NCI-H187 treated with DMSO at 0.1 percent for 48 hours (cell line): ENCODE measurements around the gene SMAD4.
"Not testable (repeated sequence)": the region's sequence is repeated elsewhere in the genome, so short reads cannot be mapped to it uniquely, and the experiment has no call there.

Experiments
- DNase-seq: peaks from one replicate; lab custom pipeline; 2025; lab: John Stamatoyannopoulos, UW

SMAD4 gene

DNA sequence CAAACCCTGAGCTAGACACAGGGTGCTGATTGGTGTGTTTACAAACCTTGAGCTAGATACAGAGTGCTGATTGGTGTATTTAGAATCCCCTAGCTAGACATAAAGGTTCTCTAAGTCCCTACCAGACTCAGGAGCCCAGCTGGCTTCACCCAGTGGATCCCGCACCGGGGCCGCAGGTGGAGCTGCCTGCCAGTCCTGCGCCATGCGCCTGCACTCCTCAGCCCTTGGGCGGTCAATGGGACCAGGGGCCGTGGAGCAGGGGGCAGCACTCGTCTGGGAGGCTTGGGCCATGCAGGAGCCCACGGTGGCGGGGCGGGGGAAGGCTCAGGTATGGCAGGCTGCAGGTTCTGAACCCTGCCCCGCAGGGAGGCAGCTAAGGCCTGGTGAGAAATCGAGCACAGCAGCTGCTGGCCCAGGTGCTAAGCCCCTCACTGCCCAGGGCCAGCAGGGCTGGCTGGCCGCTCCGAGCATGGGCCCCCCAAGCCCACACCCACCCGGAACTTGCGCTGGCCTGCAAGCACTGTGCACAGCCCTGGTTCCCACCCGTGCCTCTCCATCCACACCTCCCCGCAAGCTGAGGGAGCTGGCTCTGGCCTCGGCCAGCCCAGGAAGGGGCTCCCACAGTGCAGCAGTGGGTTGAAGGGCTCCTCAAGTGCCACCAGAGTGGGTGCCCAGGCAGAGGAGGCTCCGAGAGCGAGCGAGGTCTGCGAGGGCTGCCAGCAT, 81.8 kb downstream of the SMAD4 start:
- DNase-seq: not testable (repeated sequence)

- not testable (repeated sequence) for DNase-seq
Measured at GRCh38 chr18:51116996-51117395, 87.0 kb downstream of the SMAD4 start.

GRCh38 chr18:51119561-51119960, 89.5 kb downstream of the SMAD4 start:
- DNase-seq: not testable (repeated sequence)

DNA sequence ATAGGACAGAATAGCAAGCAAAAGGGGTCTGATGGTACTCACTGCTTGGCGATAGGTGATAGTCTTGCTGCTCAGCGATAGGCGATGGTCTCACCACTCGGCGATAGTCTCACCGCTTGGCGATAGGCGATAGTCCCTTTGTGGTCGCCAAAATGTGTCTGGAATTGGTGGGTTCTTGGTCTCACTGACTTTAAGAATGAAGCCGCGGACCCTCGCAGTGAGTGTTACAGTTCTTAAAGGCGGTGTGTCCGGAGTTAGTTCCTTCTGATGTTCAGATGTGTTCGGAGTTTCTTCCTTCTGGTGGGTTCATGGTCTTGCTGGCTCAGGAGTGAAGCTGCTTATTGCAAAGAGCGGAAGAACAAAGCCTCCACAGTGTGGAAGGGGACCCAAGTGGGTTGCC, 90.0 kb downstream of the SMAD4 start:
- DNase-seq: not testable (repeated sequence)

DNA sequence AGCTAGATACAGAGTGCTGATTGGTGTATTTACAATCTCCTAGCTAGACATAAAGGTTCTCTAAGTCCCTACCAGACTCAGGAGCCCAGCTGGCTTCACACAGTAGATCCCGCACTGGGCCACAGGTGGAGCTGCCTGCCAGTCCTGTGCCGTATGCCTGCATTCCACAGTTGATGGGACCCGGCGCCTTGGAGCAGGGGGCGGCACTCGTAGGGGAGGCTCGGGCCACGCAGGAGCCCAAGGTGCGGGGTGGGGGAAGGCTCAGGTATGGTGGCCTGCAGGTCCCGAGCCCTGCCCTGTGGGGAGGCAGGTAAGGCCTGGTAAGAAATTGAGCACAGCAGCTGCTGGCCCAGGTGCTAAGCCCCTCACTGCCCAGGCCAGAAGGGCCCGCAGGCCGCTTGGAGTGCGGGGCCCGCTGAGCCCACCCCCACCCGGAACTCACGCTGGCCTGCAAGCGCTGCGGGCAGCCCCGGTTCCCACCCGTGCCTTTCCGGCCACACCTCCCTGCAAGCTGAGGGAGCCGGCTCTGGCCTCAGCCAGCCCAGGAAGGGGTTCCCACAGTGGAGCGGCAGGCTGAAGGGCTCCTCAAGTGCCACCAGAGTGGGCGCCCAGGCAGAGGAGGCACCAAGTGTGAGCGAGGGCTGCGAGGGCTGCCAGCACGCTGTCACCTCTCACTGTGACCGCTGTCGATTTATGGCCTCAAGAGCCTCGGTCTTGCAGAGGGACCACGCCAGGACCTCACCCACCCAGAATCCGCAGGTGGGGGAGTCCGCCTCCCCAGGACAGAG, 91.0 kb downstream of the SMAD4 start:
- no peak for DNase-seq

DNA sequence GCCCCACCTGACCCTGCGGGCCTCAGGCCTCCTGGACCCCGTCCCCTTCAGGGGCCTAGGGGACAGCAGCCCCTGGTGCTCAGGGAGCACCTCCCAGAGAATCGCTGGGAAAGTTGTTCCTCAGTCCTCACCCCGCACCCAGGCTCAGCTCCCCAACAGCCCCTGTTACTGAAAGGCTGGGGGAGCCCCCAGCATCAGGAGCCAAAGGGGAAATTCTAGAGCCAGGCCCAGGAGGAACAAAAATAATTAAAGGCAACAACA, 91.5 kb downstream of the SMAD4 start:
- DNase-seq: no peak

GRCh38 chr18:51122266-51123045, 92.4 kb downstream of the SMAD4 start:
- DNase-seq: no peak

DNA sequence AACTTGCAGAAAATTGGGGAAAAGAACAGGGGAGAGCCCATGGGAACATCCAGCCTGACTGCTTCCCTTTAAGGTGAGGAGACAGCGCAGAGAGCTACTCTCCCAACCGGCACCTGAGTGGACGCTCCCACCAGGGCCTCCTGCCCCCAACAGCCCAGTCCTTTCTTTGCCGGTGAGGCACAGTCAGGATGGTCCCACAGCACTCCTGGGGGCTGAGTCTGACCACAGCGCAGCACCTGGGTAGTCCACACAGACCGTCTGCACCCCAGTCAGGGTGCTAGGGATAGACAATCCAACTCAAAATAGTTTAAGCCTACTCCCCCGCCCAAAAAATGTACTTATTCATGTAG, 93.0 kb downstream of the SMAD4 start:
- no peak for DNase-seq

- DNase-seq: no peak
Measured at GRCh38 chr18:51123481-51123880, 93.5 kb downstream of the SMAD4 start.

- DNase-seq: no peak
Measured at GRCh38 chr18:51123936-51124486, 94.0 kb downstream of the SMAD4 start.

GRCh38 chr18:51125976-51126375, 96.0 kb downstream of the SMAD4 start:
- DNase-seq: no peak

DNA sequence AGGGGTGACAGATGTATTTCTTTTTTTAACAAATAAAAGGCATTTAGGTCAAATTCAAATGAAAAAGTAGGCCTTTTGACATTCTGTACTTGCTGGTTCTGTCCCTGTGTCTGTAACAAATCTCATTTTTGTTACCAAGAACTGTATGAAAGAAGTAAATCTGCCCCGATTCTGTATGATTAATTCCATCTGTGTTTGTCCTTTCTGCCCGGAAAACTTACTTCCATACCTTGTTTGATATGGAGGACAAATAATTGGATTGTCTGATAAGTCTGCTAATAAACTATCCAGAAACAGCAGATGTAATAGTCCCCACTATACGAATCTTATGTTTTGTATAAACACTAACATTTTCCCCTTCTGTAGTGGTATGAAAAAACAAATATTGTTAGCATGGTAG, 97.7 kb downstream of the SMAD4 start:
- DNase-seq: no peak

GRCh38 chr18:51128533-51128932, 98.5 kb downstream of the SMAD4 start:
- DNase-seq: no peak

DNA sequence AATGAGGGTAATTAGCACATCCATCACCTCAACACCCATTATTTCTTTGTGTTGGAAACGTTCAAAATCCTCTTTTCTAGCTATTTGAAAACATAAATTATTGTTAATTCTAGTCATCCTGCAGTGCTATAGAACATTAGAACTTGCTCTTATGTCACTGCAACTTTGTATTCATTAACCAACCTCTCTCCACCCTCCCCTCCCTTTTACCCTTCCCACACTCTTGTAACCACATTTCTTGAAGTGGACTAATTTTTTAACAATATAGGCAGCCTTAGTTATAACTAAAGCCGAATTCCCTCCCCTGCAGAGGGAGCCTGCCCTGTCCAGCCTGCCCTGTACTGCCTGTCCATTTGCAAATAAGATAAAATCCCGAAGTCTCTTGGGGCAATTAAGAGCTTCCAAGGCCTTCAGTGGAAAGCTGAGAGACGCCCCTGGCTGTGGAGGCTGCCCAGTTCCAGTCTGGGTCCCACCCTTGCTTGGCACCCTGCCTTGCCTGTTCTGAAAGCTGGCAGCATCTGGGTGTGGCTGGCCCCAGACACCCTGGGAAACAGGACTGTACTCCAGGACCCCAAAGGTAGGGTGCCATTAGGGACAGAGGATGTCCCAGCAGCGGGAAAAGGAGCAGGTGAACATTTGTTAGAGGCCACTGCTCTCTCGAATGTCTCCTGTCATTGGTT, 102.4 kb downstream of the SMAD4 start:
- DNase-seq: no peak

DNA sequence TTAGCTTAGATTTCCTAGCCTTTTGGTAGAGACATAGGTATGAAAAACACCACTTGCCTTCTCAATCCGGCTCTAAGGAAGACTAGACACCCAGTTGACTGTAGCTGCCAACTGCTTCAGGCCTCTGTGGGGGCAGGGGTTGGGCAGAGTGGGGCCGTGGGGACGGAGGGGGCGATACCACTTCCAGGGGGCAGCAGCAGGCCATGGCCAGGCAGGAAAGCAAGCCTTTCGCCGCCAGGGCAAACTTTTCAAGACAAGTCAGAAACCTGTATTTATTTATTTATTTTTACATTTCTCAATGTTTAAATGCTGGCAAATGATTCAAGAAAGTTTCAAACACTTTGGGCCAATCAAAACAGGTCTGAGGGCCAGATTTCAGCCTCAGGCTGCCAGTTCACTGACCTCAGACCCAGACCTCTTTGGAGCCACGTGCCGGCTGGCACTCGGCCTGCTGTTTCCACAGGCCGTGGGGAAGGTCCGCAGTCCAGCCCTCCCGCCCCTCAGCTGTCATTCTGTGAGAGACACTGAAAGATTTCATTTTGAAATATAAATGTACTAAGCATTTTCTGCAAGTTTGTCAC, 103.7 kb downstream of the SMAD4 start:
- no peak for DNase-seq
